WTC11 (cell line): Measurements from ENCODE around the gene TMEM151A. TPM values are rescaled to one million over a fixed set of nuclear protein-coding genes. Genes with fewer than 3 reads are reported as not detected.
A peak's percentile ranks its signal among the peaks of the same experiment; 100 is the strongest.

Experiments
- ATAC-seq: fragments of 200-7000 bp; cut with Tn5 transposase; 2 replicates; pipeline ENCODE4 v1.10.0; 2021; ENCODE audit warnings: mild to moderate bottlenecking, moderate library complexity
- CTCF ChIA-PET: fragments of 300-600 bp; sonication (Branson Sonifier 250); formaldehyde crosslinking; loops from one replicate; lab custom pipeline; 2021; ENCODE audit warnings: antibody characterized with exemption; lab: Charles Lee
- POLR2A ChIA-PET: fragments of 350-600 bp; sonication (Branson Sonifier 250); formaldehyde crosslinking; loops from one replicate; lab custom pipeline; 2021; ENCODE audit warnings: antibody characterized with exemption; lab: Charles Lee
- DNase-seq: peaks from one replicate; pipeline ENCODE4 v3.0.0; 2021; ENCODE audit warnings: low spot score
- H3K27ac Mint-ChIP-seq: 2 replicates; pipeline ENCODE4 v1.8.0; 2021; ENCODE audit warnings: mixed read lengths
- H3K27me3 Mint-ChIP-seq: 2 replicates; pipeline ENCODE4 v1.8.0; 2021; ENCODE audit warnings: low read depth, mild to moderate bottlenecking, moderate library complexity, mixed read lengths
- H3K36me3 Mint-ChIP-seq: 2 replicates; pipeline ENCODE4 v1.8.0; 2021; ENCODE audit warnings: mixed read lengths
- H3K4me1 Mint-ChIP-seq: 2 replicates; pipeline ENCODE4 v1.8.0; 2022; ENCODE audit warnings: mixed read lengths
- H3K4me3 Mint-ChIP-seq: 2 replicates; pipeline ENCODE4 v1.8.0; 2021; ENCODE audit warnings: mild to moderate bottlenecking, moderate library complexity, mixed read lengths
- H3K9me3 Mint-ChIP-seq: 2 replicates; pipeline ENCODE4 v1.8.0; 2021; ENCODE audit warnings: mixed read lengths
- ARID4B ChIP-seq: sonication (generic); formaldehyde crosslinking; IDR thresholded peaks from 2 replicates; pipeline ENCODE4 v1.8.0; 2023; ENCODE audit warnings: missing genetic modification reagents, mild to moderate bottlenecking, borderline replicate concordance
- CREM ChIP-seq: sonication (generic); formaldehyde crosslinking; IDR thresholded peaks from 2 replicates; pipeline ENCODE4 v1.8.1; 2022; ENCODE audit warnings: mild to moderate bottlenecking, missing genetic modification reagents, moderate library complexity
- E2F5 ChIP-seq: sonication (generic); formaldehyde crosslinking; IDR thresholded peaks from 2 replicates; pipeline ENCODE4 v1.8.1; 2022; ENCODE audit warnings: mild to moderate bottlenecking, moderate library complexity, missing genetic modification reagents
- EMX1 ChIP-seq: fragments of 250-450 bp; sonication (Bioruptor Pico); IDR thresholded peaks from 2 replicates; pipeline ENCODE4 v1.8.0; 2021; ENCODE audit warnings: mild to moderate bottlenecking
- HMGXB4 ChIP-seq: sonication (generic); formaldehyde crosslinking; IDR thresholded peaks from 2 replicates; pipeline ENCODE4 v1.8.1; 2023; ENCODE audit warnings: mild to moderate bottlenecking, moderate library complexity, missing genetic modification reagents
- IRF1 ChIP-seq: sonication (generic); formaldehyde crosslinking; IDR thresholded peaks from 2 replicates; pipeline ENCODE4 v1.8.0; 2023; ENCODE audit warnings: missing genetic modification reagents
- JAZF1 ChIP-seq: fragments of 250-450 bp; sonication (Bioruptor Pico); IDR thresholded peaks from 2 replicates; pipeline ENCODE4 v1.9.0; 2021; ENCODE audit warnings: moderate library complexity, mild to moderate bottlenecking, inconsistent platforms
- NFYB ChIP-seq: sonication (generic); formaldehyde crosslinking; conservative IDR thresholded peaks from 2 replicates; pipeline ENCODE4 v1.8.0; 2022; ENCODE audit warnings: low read depth, missing genetic modification reagents
- PREB ChIP-seq: sonication (generic); formaldehyde crosslinking; IDR thresholded peaks from 2 replicates; pipeline ENCODE4 v1.8.1; 2022; ENCODE audit warnings: mild to moderate bottlenecking, missing genetic modification reagents, moderate library complexity, borderline replicate concordance
- RELA ChIP-seq: sonication (generic); formaldehyde crosslinking; IDR thresholded peaks from 2 replicates; pipeline ENCODE4 v1.8.1; 2022; ENCODE audit warnings: missing genetic modification reagents, mild to moderate bottlenecking, borderline replicate concordance
- SOX15 ChIP-seq: fragments of 250-450 bp; sonication (Bioruptor Pico); IDR thresholded peaks from 2 replicates; pipeline ENCODE4 v1.9.0; 2021; ENCODE audit warnings: mild to moderate bottlenecking
- SP1 ChIP-seq: sonication (generic); formaldehyde crosslinking; conservative IDR thresholded peaks from 2 replicates; pipeline ENCODE4 v1.8.1; 2022; ENCODE audit warnings: missing genetic modification reagents
- TCF7 ChIP-seq: sonication (generic); formaldehyde crosslinking; IDR thresholded peaks from 2 replicates; pipeline ENCODE4 v1.8.0; 2022; ENCODE audit warnings: mild to moderate bottlenecking, low read depth, missing genetic modification reagents, moderate library complexity
- ZNF121 ChIP-seq: sonication (generic); formaldehyde crosslinking; IDR thresholded peaks from 2 replicates; pipeline ENCODE4 v1.8.0; 2023; ENCODE audit warnings: missing genetic modification reagents
- ZNF423 ChIP-seq: fragments of 250-450 bp; sonication (Bioruptor Pico); IDR thresholded peaks from 2 replicates; pipeline ENCODE4 v2.1.2; 2022; ENCODE audit warnings: mild to moderate bottlenecking, moderate library complexity
- ZNF425 ChIP-seq: fragments of 250-450 bp; sonication (Bioruptor Pico); conservative IDR thresholded peaks from 2 replicates; pipeline ENCODE4 v1.9.0; 2021; ENCODE audit warnings: mild to moderate bottlenecking
- total RNA-seq: library from RNA; stranded (reverse); gene quantifications from 3 replicates; pipeline ENCODE4 v1.2.3, GENCODE V29; 2021

TMEM151A gene
- total RNA-seq, 1 experiment from 2014 or later = 2.2 TPM

GRCh38 chr11:66314186-66314501, 22.4 kb downstream of the TMEM151A start:
- Mint-ChIP-seq H3K9me3 (peaks cover 6% of the 10 kb centered on the region), H3K36me3 (peaks cover 8% of the 10 kb centered on the region)
- POLR2A ChIA-PET = interaction anchor here (1.3 to 2.3 kb wide), 3 partner anchors 13 to 57 kb away, joined by 5 to 20 read pairs (median 12); partner anchors contain the start of genes RIN1 and SLC29A2
- no peak for TF ChIP-seq ZNF425 (CRISPR knock-in tag)
- TF ChIP-seq IRF1 (CRISPR knock-in tag) = no peak
- TF ChIP-seq HMGXB4 (CRISPR knock-in tag) = no peak
- no peak for TF ChIP-seq EMX1 (CRISPR knock-in tag)
- no peak for TF ChIP-seq SP1 (CRISPR knock-in tag)
- no peak for TF ChIP-seq NFYB (CRISPR knock-in tag)
- no peak for TF ChIP-seq E2F5 (CRISPR knock-in tag)
- TF ChIP-seq, all 79 proteins: peak for 0
- Mint-ChIP-seq H3K27me3 (peaks cover 10% of the 10 kb centered on the region), H3K4me3 (peak overlapping the region; percentile 87), H3K27ac (0 out of 2 replicates have a peak overlapping the region, but pooled peaks have one; percentile 63), H3K4me1 (peaks cover 30% of the 10 kb centered on the region)
- CTCF ChIA-PET = interaction anchor here (1.9 to 5.8 kb wide), 11 partner anchors 8 to 364 kb away, joined by 7 to 319 read pairs (median 45); partner anchors contain the start of genes B4GAT1, BRMS1, RBM4B and RIN1
- no peak for ATAC-seq
- DNase-seq = no peak

GRCh38 chr11:66314561-66315497, 23.1 kb downstream of the TMEM151A start:
- Mint-ChIP-seq H3K4me1 (peaks cover 30% of the 10 kb centered on the region), H3K4me3 (no peak overlapping the region), H3K27ac (0 out of 2 replicates have a peak overlapping the region, but pooled peaks have one; percentile 36), H3K36me3 (peaks cover 14% of the 10 kb centered on the region), H3K27me3 (peaks cover 16% of the 10 kb centered on the region), H3K9me3 (peaks cover 13% of the 10 kb centered on the region)
- CTCF ChIA-PET = interaction anchor here (0.9 to 5.8 kb wide), 4 partner anchors 12 to 32 kb away, joined by 3 to 319 read pairs (median 25); partner anchors contain the start of gene RIN1
- DNase-seq (no peak), ATAC-seq (no peak)
- POLR2A ChIA-PET = interaction anchor here (0.9 kb wide), 1 partner anchor 56 kb away, joined by 4 read pairs; no protein-coding TSS in a partner anchor
- no peak for TF ChIP-seq ZNF425 (CRISPR knock-in tag)
- TF ChIP-seq RELA (CRISPR knock-in tag) = no peak
- TF ChIP-seq SP1 (CRISPR knock-in tag) = no peak
- TF ChIP-seq SOX15 (CRISPR knock-in tag) = no peak
- no peak for TF ChIP-seq CREM (CRISPR knock-in tag)
- no peak for TF ChIP-seq JAZF1
- TF ChIP-seq PREB = no peak
- TF ChIP-seq ZNF423 = no peak
- TF ChIP-seq ARID4B = no peak
- no peak for TF ChIP-seq TCF7 (CRISPR knock-in tag)
- TF ChIP-seq ZNF121 = no peak
